ENCODE data around the gene TOMM40. TPM values are rescaled to one million over a fixed set of nuclear protein-coding genes. Genes with fewer than 3 reads are reported as not detected.

Gene TOMM40
- total and polyA plus RNA-seq, 2 of the 13 experiments (the other 11 are each of a cell fraction or from before 2014, with no cell fraction given), result 72.0 to 110 TPM

DNA sequence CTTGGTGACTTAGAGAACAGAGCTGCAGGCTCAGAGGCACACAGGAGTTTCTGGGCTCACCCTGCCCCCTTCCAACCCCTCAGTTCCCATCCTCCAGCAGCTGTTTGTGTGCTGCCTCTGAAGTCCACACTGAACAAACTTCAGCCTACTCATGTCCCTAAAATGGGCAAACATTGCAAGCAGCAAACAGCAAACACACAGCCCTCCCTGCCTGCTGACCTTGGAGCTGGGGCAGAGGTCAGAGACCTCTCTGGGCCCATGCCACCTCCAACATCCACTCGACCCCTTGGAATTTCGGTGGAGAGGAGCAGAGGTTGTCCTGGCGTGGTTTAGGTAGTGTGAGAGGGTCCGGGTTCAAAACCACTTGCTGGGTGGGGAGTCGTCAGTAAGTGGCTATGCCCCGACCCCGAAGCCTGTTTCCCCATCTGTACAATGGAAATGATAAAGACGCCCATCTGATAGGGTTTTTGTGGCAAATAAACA, 33.2 kb downstream of the TOMM40 start (continued):
- no peak for TF ChIP-seq ZNF790 (CRISPR knock-in tag; IDR thresholded peaks at IDR 0.05; ENCODE audit: borderline replicate concordance)
- peak; percentile 76; the same call in 1 of the 2 replicates for TF ChIP-seq ZMAT3 (CRISPR knock-in tag; conservative IDR thresholded peaks at IDR 0.05)
- TF ChIP-seq ZNF513 (CRISPR knock-in tag; conservative IDR thresholded peaks at IDR 0.05), result no peak
- peak; percentile 92 for TF ChIP-seq ZNF687 (CRISPR knock-in tag; IDR thresholded peaks at IDR 0.05)
- TF ChIP-seq, protein P1, sequence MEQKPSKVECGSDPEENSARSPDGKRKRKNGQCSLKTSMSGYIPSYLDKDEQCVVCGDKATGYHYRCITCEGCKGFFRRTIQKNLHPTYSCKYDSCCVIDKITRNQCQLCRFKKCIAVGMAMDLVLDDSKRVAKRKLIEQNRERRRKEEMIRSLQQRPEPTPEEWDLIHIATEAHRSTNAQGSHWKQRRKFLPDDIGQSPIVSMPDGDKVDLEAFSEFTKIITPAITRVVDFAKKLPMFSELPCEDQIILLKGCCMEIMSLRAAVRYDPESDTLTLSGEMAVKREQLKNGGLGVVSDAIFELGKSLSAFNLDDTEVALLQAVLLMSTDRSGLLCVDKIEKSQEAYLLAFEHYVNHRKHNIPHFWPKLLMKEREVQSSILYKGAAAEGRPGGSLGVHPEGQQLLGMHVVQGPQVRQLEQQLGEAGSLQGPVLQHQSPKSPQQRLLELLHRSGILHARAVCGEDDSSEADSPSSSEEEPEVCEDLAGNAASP (CRISPR knock-in tag; IDR thresholded peaks at IDR 0.05; ENCODE audit: borderline replicate concordance), result peak; percentile 98
- TF ChIP-seq BRD4 (CRISPR knock-in tag; IDR thresholded peaks at IDR 0.05), result peak; percentile 97
- TF ChIP-seq ZNF20 (CRISPR knock-in tag; IDR thresholded peaks at IDR 0.05), result no peak
- TF ChIP-seq RELA (CRISPR knock-in tag; IDR thresholded peaks at IDR 0.05), result no peak
- TF ChIP-seq, protein P2, sequence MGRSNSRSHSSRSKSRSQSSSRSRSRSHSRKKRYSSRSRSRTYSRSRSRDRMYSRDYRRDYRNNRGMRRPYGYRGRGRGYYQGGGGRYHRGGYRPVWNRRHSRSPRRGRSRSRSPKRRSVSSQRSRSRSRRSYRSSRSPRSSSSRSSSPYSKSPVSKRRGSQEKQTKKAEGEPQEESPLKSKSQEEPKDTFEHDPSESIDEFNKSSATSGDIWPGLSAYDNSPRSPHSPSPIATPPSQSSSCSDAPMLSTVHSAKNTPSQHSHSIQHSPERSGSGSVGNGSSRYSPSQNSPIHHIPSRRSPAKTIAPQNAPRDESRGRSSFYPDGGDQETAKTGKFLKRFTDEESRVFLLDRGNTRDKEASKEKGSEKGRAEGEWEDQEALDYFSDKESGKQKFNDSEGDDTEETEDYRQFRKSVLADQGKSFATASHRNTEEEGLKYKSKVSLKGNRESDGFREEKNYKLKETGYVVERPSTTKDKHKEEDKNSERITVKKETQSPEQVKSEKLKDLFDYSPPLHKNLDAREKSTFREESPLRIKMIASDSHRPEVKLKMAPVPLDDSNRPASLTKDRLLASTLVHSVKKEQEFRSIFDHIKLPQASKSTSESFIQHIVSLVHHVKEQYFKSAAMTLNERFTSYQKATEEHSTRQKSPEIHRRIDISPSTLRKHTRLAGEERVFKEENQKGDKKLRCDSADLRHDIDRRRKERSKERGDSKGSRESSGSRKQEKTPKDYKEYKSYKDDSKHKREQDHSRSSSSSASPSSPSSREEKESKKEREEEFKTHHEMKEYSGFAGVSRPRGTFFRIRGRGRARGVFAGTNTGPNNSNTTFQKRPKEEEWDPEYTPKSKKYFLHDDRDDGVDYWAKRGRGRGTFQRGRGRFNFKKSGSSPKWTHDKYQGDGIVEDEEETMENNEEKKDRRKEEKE (IDR thresholded peaks at IDR 0.05), result no peak
- TF ChIP-seq, protein P3, sequence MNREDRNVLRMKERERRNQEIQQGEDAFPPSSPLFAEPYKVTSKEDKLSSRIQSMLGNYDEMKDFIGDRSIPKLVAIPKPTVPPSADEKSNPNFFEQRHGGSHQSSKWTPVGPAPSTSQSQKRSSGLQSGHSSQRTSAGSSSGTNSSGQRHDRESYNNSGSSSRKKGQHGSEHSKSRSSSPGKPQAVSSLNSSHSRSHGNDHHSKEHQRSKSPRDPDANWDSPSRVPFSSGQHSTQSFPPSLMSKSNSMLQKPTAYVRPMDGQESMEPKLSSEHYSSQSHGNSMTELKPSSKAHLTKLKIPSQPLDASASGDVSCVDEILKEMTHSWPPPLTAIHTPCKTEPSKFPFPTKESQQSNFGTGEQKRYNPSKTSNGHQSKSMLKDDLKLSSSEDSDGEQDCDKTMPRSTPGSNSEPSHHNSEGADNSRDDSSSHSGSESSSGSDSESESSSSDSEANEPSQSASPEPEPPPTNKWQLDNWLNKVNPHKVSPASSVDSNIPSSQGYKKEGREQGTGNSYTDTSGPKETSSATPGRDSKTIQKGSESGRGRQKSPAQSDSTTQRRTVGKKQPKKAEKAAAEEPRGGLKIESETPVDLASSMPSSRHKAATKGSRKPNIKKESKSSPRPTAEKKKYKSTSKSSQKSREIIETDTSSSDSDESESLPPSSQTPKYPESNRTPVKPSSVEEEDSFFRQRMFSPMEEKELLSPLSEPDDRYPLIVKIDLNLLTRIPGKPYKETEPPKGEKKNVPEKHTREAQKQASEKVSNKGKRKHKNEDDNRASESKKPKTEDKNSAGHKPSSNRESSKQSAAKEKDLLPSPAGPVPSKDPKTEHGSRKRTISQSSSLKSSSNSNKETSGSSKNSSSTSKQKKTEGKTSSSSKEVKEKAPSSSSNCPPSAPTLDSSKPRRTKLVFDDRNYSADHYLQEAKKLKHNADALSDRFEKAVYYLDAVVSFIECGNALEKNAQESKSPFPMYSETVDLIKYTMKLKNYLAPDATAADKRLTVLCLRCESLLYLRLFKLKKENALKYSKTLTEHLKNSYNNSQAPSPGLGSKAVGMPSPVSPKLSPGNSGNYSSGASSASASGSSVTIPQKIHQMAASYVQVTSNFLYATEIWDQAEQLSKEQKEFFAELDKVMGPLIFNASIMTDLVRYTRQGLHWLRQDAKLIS (CRISPR knock-in tag; IDR thresholded peaks at IDR 0.05), result peak; percentile 86
- TF ChIP-seq ATF1 (CRISPR knock-in tag; IDR thresholded peaks at IDR 0.05), result peak; percentile 74
- TF ChIP-seq ZBTB34 (CRISPR knock-in tag; IDR thresholded peaks at IDR 0.05), result peak; percentile 97
- TF ChIP-seq YEATS2 (CRISPR knock-in tag; IDR thresholded peaks at IDR 0.05; ENCODE audit: borderline replicate concordance), result peak; percentile 74; the same call in 1 of the 2 replicates
- TF ChIP-seq TBX2 (CRISPR knock-in tag; IDR thresholded peaks at IDR 0.05; ENCODE audit: borderline replicate concordance), result peak; percentile 94

All from HepG2 (cell line).